ENCODE results near the gene PRDM16. TPM values are rescaled to one million over a fixed set of nuclear protein-coding genes. Genes with fewer than 3 reads are reported as not detected.

PRDM16 gene
- total RNA-seq, 1 experiment from 2014 or later: 0.17 TPM

GRCh38 chr1:3268281-3268680 is 199.3 kb downstream of the PRDM16 start:
- WGBS (ENCODE audit: extremely low coverage, insufficient read length, low lambda C conversion rate): no CpG with 5 or more reads among the region's 11 CpGs
- Histone ChIP-seq H3K27ac (ENCODE audit: insufficient read length, low read depth, low read length) (no peak overlapping the region), H2BK120ac (ENCODE audit: low read depth, low read length, poor library complexity, severe bottlenecking) (no peak overlapping the region), H3K9me3 (ENCODE audit: control insufficient read depth, low read depth, low read length) (no peaks in the 10 kb centered on the region), H4K5ac (ENCODE audit: insufficient read length, low read depth, low read length) (no peak overlapping the region), H2AFZ (ENCODE audit: low read length) (no peak overlapping the region), H2BK20ac (ENCODE audit: low read depth, low read length, poor library complexity, severe bottlenecking) (no peak overlapping the region), H3K23me2 (ENCODE audit: insufficient read length, low read depth, low read length, poor library complexity, severe bottlenecking) (no peaks in the 10 kb centered on the region), H3K18ac (ENCODE audit: insufficient read length, low read depth, low read length) (no peak overlapping the region), H3K23ac (ENCODE audit: insufficient read length, low read depth, low read length) (no peak overlapping the region), H2BK5ac (ENCODE audit: insufficient read length, low read length) (no peak overlapping the region), H2AK5ac (ENCODE audit: insufficient read length, low read length) (no peak overlapping the region), H3K14ac (ENCODE audit: insufficient read depth, low read length) (no peak overlapping the region), H4K91ac (ENCODE audit: insufficient read length, low read depth, low read length) (no peak overlapping the region), H3K56ac (ENCODE audit: insufficient read length, low read depth, low read length) (no peak overlapping the region), H3K79me2 (ENCODE audit: insufficient read depth, low read length) (no peaks in the 10 kb centered on the region), H3T11ph (ENCODE audit: low read length) (no peak overlapping the region), H3K79me1 (ENCODE audit: insufficient read depth, low read depth, low read length, poor library complexity, severe bottlenecking) (no peaks in the 10 kb centered on the region), H3K4ac (ENCODE audit: low read depth, low read length) (no peak overlapping the region), H4K20me1 (ENCODE audit: control insufficient read depth, insufficient read depth, insufficient read length) (no peaks in the 10 kb centered on the region), H3K4me1 (ENCODE audit: insufficient read depth, low read length) (no peaks in the 10 kb centered on the region), H3K9ac (ENCODE audit: extremely low read depth, insufficient read length, low read length) (no peak overlapping the region), H2BK15ac (ENCODE audit: low read depth, low read length) (no peak overlapping the region), H2BK12ac (ENCODE audit: insufficient read length, low read depth, low read length) (no peak overlapping the region), H3K27me3 (ENCODE audit: insufficient read depth, low read length) (no peaks in the 10 kb centered on the region), H3K4me2 (ENCODE audit: insufficient read depth, insufficient read length, low read length) (no peak overlapping the region), H4K8ac (replicated peaks; ENCODE audit: insufficient read length, low read depth, low read length) (no peak overlapping the region)
- H3K27me3 Mint-ChIP-seq (ENCODE audit: low read depth): peaks cover 2% of the 10 kb centered on the region
- H3K27ac Mint-ChIP-seq: 0 out of 7 replicates have a peak overlapping the region, but pooled peaks of 1 of the 3 experiments have one; percentile 55
- DNase-seq: no peak
- no peaks in the 10 kb centered on the region for H3K36me3 Mint-ChIP-seq (ENCODE audit: insufficient read depth in 1 of 3, low read depth in 3 of 3)
- peaks cover 0 to 7% of the 10 kb centered on the region in 2 experiments; a peak in 4 of 5 replicates for H3K9me3 Mint-ChIP-seq
- TF ChIP-seq, protein P1, sequence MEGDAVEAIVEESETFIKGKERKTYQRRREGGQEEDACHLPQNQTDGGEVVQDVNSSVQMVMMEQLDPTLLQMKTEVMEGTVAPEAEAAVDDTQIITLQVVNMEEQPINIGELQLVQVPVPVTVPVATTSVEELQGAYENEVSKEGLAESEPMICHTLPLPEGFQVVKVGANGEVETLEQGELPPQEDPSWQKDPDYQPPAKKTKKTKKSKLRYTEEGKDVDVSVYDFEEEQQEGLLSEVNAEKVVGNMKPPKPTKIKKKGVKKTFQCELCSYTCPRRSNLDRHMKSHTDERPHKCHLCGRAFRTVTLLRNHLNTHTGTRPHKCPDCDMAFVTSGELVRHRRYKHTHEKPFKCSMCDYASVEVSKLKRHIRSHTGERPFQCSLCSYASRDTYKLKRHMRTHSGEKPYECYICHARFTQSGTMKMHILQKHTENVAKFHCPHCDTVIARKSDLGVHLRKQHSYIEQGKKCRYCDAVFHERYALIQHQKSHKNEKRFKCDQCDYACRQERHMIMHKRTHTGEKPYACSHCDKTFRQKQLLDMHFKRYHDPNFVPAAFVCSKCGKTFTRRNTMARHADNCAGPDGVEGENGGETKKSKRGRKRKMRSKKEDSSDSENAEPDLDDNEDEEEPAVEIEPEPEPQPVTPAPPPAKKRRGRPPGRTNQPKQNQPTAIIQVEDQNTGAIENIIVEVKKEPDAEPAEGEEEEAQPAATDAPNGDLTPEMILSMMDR (conservative IDR thresholded peaks at IDR 0.05): no peak
- H3K4me3 Mint-ChIP-seq: no peak overlapping the region
- H3K4me1 Mint-ChIP-seq: peaks cover 8 to 16% of the 10 kb centered on the region in 2 experiments

All from H9 (cell line).